ENCODE data around the gene IP6K2.
"Not testable (repeated sequence)": the region's sequence is repeated elsewhere in the genome, so short reads cannot be mapped to it uniquely, and the experiment has no call there.

Gene IP6K2

GRCh38 chr3:48716982-48717746 is at the start of gene IP6K2:
TSS of gene IP6K2 (minus strand) at chr3:48717221. CDS start at chr3:48695291, 21,930 bp downstream.
- DNase-seq, result peak; percentile 99

- no peak for DNase-seq
Observed at GRCh38 chr3:48765376-48765775, 48.4 kb upstream of the IP6K2 start.

GRCh38 chr3:48762816-48763215 is 45.8 kb upstream of the IP6K2 start:
- DNase-seq, result no peak

- DNase-seq, result not testable (repeated sequence)
Observed at GRCh38 chr3:48759991-48760540, 43.0 kb upstream of the IP6K2 start.

GRCh38 chr3:48759531-48759930 is 42.5 kb upstream of the IP6K2 start:
- DNase-seq, result not testable (repeated sequence)

- DNase-seq, result no peak
Observed at GRCh38 chr3:48759071-48759470, 42.0 kb upstream of the IP6K2 start.

- DNase-seq, result no peak
Observed at GRCh38 chr3:48756640-48757039, 39.6 kb upstream of the IP6K2 start.

GRCh38 chr3:48750856-48751255 is 33.8 kb upstream of the IP6K2 start:
- DNase-seq, result no peak

GRCh38 chr3:48748754-48749153 is 31.7 kb upstream of the IP6K2 start:
- no peak for DNase-seq

- no peak for DNase-seq
Observed at GRCh38 chr3:48747706-48748105, 30.7 kb upstream of the IP6K2 start.

GRCh38 chr3:48747015-48747615 is 30.1 kb upstream of the IP6K2 start:
- no peak for DNase-seq

- DNase-seq, result no peak
Observed at GRCh38 chr3:48743773-48744172, 26.8 kb upstream of the IP6K2 start.

- not testable (repeated sequence) for DNase-seq
Observed at GRCh38 chr3:48741226-48741625, 24.2 kb upstream of the IP6K2 start.

- DNase-seq, result peak; percentile 81
Observed at GRCh38 chr3:48739955-48740823, 23.2 kb upstream of the IP6K2 start.

GRCh38 chr3:48739617-48739954 is 22.6 kb upstream of the IP6K2 start:
- DNase-seq, result no peak

GRCh38 chr3:48738926-48739616 is 22.1 kb upstream of the IP6K2 start:
- no peak for DNase-seq

GRCh38 chr3:48738144-48738536 is 21.1 kb upstream of the IP6K2 start:
- DNase-seq, result no peak

- DNase-seq, result not testable (repeated sequence)
Observed at GRCh38 chr3:48735075-48735767, 18.2 kb upstream of the IP6K2 start.

GRCh38 chr3:48734541-48734940 is 17.5 kb upstream of the IP6K2 start:
- DNase-seq, result not testable (repeated sequence)

GRCh38 chr3:48733752-48734518 is 16.9 kb upstream of the IP6K2 start:
- DNase-seq, result not testable (repeated sequence)

GRCh38 chr3:48727511-48727910 is 10.5 kb upstream of the IP6K2 start:
- DNase-seq, result no peak

Measured in activated CD8-positive, alpha-beta memory T cell treated with anti-CD3 and anti-CD28 coated beads for 24 hours (primary cell).